ENCODE measurements around the gene RAB14.

DNA sequence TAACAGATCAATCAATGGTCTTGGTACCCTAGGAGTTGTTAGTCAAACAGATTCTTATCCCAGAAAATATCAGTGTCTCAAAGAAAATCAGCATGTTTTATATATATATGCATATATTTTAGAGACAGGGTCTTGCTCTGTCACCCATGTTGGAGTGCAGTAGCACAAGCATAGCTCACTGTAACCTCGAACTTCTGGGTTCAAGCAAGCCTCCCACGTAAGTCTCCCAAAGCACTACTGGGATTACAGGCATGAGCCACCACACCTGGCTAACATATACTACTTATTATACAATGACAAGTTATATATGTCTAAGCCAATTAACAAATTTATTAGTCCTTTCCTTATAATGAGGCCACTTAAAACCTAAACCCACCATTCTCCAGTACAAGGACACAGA lies 10.4 kb downstream of the RAB14 start:
- TF ChIP-seq, protein P1, sequence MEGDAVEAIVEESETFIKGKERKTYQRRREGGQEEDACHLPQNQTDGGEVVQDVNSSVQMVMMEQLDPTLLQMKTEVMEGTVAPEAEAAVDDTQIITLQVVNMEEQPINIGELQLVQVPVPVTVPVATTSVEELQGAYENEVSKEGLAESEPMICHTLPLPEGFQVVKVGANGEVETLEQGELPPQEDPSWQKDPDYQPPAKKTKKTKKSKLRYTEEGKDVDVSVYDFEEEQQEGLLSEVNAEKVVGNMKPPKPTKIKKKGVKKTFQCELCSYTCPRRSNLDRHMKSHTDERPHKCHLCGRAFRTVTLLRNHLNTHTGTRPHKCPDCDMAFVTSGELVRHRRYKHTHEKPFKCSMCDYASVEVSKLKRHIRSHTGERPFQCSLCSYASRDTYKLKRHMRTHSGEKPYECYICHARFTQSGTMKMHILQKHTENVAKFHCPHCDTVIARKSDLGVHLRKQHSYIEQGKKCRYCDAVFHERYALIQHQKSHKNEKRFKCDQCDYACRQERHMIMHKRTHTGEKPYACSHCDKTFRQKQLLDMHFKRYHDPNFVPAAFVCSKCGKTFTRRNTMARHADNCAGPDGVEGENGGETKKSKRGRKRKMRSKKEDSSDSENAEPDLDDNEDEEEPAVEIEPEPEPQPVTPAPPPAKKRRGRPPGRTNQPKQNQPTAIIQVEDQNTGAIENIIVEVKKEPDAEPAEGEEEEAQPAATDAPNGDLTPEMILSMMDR (IDR thresholded peaks at IDR 0.05; ENCODE audit: low read depth, low read length, poor library complexity, severe bottlenecking), result no peak
- no peak for TF ChIP-seq EZH2phosphoT487 (IDR thresholded peaks at IDR 0.05; ENCODE audit: borderline replicate concordance, low read length)

Measured in DOHH2 (cell line).